ENCODE results near the gene ZSCAN31.

ZSCAN31 gene

DNA sequence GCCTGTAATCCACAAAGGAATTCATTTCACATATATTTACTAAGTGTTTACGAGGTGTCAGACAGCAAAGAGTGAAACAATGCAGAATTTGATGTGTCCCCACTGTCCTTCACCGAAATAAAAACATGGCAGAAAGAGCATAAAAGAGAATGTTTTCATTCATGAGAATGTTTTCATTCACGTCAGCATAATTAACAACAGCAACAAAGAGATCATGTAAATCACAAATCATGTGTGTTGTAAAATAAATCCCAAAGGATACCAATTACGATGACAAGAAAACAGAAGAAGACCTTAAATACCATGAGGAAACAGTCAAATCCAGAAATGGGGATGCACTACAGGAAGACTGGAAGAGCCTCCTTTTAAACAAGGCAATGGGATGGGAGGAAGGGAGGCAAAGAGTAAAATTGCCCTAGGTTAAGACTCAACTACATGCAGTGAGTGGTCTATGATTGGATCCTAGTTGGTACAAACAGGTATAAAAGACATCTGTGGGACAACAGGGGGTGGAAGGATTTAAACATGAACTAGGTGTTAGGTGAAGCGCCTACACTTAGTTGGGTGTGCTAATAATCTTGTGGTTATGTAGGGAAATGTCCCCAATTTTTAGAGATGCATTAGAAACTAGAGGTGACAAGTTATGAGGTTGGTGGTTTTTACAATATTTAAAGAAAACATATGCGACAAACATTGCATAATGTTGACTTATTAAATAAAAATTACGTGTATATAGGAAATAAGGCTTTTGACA, 1.5 kb downstream of the ZSCAN31 start:
- TF ChIP-seq, protein P1, sequence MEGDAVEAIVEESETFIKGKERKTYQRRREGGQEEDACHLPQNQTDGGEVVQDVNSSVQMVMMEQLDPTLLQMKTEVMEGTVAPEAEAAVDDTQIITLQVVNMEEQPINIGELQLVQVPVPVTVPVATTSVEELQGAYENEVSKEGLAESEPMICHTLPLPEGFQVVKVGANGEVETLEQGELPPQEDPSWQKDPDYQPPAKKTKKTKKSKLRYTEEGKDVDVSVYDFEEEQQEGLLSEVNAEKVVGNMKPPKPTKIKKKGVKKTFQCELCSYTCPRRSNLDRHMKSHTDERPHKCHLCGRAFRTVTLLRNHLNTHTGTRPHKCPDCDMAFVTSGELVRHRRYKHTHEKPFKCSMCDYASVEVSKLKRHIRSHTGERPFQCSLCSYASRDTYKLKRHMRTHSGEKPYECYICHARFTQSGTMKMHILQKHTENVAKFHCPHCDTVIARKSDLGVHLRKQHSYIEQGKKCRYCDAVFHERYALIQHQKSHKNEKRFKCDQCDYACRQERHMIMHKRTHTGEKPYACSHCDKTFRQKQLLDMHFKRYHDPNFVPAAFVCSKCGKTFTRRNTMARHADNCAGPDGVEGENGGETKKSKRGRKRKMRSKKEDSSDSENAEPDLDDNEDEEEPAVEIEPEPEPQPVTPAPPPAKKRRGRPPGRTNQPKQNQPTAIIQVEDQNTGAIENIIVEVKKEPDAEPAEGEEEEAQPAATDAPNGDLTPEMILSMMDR (IDR thresholded peaks at IDR 0.05; ENCODE audit: low read depth, low read length, missing control alignments): no peak
- DNase-seq (ENCODE audit: low read depth): no peak
- H3K4me3 ChIP-seq (ENCODE audit: low read depth, low read length): no peak overlapping the region

DNA sequence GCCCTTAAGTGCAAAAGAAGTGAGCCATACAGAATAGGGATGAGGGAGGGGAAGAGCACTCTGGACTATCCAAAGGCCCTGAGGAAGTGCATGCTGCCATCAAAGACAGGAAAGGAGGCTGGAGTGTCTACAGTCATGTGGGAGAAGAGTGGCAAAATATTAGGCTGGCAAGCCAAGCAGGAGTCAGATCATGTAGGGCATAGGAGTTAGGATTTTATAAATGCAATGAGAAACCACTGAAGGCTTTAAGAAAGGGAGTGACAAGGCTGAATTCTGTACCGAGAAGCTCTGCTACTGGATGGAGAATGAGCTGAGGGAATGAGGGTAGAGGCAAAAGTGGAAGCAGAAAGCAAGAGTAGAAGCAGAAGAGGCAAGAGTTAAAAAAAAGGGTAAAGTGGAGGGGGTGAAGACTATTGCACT, 2.3 kb downstream of the ZSCAN31 start:
- no peak for DNase-seq (ENCODE audit: low read depth)
- H3K4me3 ChIP-seq (ENCODE audit: low read depth, low read length): no peak overlapping the region
- TF ChIP-seq, protein P1 (IDR thresholded peaks at IDR 0.05; ENCODE audit: low read depth, low read length, missing control alignments): no peak

DNA sequence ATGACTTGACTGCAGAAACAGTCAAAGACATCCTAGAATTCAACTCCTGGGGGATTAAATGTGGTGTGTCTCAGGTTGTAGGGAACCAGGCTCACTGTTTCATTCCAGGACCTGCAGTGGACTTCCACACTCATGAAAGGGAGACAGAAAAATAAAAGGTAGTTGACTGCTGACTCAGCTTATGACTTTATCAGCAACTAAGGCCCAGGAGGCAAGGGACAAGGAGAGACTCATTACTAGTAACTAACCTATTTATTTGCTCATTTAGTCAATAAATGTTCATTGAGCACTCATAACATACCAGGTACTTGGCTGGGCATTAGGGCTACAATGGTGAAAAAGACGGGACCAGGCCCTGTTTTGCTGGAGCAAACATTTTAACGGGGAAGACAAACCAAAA, 2.9 kb downstream of the ZSCAN31 start:
- DNase-seq (ENCODE audit: low read depth): no peak
- TF ChIP-seq, protein P1 (IDR thresholded peaks at IDR 0.05; ENCODE audit: low read depth, low read length, missing control alignments): no peak
- H3K4me3 ChIP-seq (ENCODE audit: low read depth, low read length): no peak overlapping the region

DNA sequence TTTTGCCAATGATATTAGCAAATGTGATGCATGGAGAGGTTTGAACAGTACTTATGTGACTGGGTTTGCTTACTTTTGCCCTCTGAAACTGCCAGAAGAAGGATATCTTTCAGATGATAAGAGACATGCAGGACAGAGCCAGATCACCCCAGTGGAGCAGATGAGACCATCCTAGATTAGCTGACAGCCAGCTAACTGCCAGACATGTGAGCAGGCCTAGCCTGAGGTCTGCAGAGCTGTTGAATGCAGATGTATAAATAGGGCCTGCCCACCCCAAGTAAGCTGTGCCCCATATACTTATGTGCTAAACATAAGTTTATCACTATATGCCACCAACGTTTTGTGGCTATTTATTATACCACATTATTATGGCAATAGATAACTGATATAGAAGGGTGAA, 5.9 kb downstream of the ZSCAN31 start:
- no peak for DNase-seq (ENCODE audit: low read depth)
- TF ChIP-seq, protein P1 (IDR thresholded peaks at IDR 0.05; ENCODE audit: low read depth, low read length, missing control alignments): no peak
- no peak overlapping the region for H3K4me3 ChIP-seq (ENCODE audit: low read depth, low read length)

DNA sequence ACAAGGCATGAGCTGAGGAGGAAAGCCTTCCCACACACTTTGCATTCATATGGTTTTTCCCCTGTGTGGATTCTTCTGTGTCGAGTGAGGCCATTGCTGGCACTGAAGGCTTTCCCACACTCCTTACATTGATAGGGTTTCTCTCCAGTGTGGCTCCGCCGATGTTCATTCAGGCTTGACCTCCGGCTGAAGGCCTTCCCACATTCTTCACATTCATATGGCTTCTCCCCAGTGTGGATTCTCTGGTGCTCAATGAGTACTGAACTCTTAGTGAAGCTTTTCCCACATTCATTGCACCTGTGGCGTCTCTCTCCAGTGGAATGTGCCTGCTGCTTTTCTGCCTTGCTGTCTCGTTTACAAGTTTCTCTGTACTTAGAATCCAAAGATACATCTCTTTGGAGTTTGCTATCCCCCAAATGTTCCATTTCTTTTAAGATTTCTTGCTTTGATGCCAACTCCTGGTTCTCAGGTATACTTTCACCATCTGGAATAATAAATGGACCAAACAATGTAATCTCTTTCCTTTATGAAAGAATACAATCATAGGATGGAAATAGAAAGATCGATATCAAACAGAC, 9.5 kb downstream of the ZSCAN31 start:
- H3K4me3 ChIP-seq (ENCODE audit: low read depth, low read length): no peak overlapping the region
- no peak for DNase-seq (ENCODE audit: low read depth)
- TF ChIP-seq, protein P1 (IDR thresholded peaks at IDR 0.05; ENCODE audit: low read depth, low read length, missing control alignments): no peak

DNA sequence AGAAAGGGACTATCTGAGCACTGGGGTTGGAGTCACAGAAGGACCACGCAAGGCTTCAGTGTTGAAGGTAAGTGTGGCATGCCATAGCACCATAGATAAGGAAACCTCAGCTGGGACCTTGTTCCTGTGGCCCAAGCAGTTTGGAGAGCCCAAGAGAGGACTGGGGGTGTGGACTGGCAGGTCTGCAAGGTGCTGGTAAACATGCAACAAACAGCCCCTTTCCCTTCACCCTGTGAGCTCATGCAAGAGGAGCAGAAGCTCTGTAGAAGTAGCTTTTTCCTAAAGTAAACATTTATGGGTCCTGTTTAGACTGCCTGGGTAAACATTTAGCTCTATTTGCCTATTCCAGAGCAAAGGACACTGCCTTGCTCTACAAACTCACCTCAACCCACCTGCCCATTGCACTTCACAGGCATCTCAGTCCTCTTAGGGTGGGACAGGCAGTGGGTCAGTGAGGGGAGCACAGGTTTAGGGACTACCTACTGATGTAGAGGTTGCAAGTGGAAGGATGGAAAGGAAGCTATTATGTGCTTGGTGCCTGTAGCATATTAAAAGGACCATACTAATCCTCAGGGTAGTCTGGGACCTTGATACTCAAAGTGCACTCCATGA, 12.0 kb downstream of the ZSCAN31 start:
- TF ChIP-seq, protein P1 (IDR thresholded peaks at IDR 0.05; ENCODE audit: low read depth, low read length, missing control alignments): no peak
- no peak for DNase-seq (ENCODE audit: low read depth)
- H3K4me3 ChIP-seq (ENCODE audit: low read depth, low read length): no peak overlapping the region
